NCI-H128 (cell line): ENCODE results near the gene TET3.
"Not testable (repeated sequence)": the region's sequence is repeated elsewhere in the genome, so short reads cannot be mapped to it uniquely, and the experiment has no call there.

Experiments
- DNase-seq: peaks from one replicate; lab custom pipeline; 2025; ENCODE audit not compliant: unreplicated experiment; lab: John Stamatoyannopoulos, UW

Gene TET3

DNA sequence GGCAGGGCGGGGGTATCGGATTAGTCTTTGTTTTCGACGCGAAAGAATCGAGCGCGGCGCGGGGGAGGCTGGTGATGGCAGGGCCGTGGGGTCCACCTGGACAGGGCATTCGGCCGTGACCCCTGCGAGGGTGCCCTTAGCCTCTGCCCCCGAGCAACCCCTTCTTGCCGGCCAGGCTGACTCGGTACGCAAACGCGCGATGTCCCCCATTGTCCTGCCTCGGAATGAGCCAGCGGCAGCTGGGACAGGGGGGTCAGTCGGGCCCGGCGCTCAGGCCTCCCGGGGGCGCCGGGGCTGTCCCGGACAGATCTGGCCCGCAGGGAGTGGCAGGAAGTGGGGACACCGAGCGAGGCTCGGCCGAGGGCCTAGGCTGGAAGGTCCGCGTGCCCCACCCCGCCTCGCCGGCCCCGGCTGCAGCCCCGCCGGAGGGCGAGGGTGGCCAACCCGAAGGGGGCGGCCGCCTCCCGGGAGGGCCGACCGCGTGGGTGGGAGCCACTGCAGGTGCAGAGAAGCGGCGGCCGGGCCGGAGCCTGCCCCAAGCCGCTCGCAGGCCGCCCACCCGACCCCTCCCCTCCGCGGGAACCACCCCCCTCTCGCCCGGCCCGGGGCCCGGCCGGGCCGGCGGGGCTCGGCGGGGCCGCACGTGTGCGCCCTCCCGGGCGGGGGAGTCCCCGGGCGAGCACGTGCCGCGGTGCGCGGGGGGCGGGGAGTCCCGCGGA lies at the start of gene TET3:
TET3 (plus strand) TSS at position 708 of the 719 bp plus-strand sequence. CDS start 1,494 bp downstream, outside the sequence.
- DNase-seq: no peak

DNA sequence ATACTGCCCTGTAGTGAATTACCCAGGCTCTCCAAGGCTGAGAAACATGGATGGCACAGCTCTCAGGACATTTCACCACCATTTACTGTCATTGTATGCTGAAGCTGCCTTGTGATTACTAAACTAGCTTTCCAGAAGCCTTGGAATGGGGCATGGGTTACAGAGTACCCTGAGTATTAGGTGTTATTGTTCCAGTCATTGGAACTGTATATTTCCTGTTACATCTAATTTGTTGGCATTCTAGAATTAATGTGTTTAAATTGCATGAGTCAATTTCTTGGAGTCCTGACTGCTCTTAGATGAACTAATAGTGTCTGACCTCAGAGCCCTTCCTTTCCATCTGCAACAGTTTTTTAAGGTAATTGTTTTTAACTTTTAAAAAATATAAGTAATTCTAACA lies 49.1 kb upstream of the TET3 start:
- DNase-seq: no peak

DNA sequence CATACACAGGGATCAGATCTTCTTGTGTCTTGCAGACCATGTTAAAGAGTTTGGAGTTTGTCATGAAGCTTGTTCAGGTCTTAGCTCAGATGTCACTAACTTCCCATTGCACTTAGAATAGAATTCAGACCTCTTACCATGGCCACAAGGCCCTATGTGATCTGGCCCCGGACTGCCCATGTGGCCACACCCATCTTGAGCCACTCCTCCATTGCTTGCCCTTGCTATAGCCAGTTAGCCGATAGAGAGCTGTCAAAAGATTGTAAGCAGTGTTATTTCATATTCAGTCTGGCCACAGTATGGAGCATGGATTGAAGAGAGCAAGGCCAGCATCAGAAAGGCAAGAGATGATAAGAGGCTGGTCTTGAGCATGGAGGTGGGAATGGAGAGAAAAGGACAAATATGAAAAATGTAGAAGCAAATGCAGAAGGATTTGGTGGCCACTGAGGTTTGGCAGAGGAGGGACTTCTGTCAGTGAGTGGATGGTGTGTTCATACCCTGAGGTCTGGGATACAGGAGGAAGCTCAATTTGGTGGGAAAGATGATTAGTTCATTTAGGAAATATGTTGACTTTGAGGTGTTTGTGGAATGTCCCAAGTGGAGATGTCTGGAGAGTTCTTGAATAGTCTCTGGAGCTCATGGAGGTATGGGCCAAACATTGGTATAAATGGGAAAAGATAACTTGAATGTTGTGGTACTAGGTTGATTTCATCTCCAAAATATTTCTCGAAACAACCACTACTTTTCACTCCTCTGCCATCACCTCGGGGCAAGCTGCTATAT lies 47.4 kb upstream of the TET3 start:
- DNase-seq: no peak

DNA sequence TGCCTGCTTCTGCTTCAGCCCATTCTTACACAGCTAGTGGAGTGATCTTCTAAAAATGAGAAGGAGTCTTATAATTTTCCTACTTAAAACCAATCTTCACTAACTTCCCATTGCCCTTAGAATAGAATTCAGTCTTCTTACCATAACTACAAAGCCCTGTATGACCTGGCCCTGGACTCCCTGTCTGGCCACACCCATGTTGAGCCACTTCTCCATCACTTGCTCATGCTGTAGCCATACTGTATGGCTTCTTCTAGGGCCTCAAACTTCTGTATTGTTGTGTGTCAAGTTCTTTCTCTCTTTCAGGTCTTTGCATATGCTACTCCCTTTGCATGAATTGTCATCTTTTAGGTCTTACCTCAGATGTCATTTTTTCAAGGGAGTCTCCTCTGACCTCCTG lies 46.8 kb upstream of the TET3 start:
- DNase-seq: no peak

DNA sequence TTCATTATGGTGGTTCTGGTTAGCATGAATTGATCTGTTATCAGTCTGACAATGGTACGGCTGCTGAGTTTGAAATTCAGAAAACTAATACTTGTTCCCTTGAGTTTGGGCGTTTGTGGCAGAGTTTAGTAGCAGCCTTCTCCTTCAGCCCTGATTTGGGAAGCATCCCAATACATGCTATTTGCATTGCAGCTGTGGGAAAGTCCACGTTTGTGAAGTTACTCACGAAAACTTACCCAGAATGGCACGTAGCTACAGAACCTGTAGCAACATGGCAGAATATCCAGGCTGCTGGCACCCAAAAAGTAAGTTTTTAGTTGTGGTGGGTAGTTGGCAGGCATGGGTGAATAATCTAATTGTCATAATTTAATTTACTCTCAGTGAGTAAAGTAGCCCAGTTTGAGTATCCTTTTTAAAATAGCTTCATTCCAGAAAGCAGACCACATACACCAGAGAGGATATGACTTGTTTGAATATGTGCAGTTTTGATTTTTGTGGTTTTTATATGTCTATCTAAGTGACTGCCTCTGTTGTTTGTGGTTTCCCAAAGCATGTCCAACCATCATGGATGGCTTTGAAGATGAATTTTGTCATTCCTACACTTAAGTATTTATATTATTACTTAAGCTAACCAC lies 45.9 kb upstream of the TET3 start:
- DNase-seq: no peak

DNA sequence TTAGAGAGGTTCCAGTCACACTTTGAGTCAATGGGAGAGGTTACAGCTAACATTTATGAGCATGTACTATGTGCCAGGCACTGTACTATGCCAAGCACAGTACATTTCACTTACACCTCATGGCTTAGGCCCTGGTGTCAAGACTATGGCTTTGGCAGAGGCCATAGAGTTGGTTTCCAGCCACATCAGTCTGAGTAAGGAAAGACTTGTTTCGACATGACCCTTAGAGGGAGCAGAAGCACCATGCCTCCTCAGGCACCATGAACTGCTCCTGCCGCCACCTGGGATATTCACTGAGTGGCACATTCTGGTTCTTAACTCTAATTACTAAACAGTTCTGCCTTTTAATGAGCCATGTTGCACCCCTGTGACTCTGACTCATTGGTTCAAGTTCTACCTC lies 45.3 kb upstream of the TET3 start:
- DNase-seq: no peak

DNA sequence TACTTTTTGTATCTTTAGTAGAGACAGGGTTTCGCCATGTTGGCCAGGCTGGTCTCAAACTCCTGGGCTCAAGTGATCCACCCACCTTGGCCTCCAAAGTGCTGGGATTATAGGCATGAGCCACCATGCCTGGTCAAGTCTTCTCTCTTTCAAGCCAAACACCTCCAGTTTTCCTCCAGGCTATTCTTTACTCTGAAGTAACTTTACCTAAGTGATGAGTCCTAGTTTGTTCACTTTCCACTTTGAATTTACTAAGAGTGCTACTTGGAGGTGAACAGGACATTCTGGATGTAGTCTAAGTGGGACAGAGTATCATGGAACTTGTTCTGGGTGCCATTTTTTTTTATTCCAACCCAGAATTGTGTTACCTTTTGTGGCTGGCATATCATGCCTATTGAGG lies 44.6 kb upstream of the TET3 start:
- not testable (repeated sequence) for DNase-seq

DNA sequence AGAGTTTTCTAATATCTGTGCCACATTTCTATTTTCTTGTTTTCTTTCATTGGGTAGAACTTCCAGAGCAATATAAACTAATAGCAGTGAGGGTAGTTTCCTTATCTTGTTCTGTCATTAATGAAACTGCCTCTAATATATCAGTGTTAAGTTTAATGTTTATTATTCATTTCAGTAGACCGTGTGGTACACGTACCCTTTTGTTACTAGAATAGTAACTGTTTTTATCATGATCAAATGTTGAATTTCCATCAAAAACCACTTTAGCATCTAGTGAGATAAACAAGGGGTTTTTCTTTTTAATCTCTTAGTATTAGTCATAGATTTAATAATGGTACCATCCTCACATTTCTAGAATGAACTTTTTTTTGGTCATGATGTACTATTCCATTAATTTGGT lies 42.0 kb upstream of the TET3 start:
- DNase-seq: no peak

DNA sequence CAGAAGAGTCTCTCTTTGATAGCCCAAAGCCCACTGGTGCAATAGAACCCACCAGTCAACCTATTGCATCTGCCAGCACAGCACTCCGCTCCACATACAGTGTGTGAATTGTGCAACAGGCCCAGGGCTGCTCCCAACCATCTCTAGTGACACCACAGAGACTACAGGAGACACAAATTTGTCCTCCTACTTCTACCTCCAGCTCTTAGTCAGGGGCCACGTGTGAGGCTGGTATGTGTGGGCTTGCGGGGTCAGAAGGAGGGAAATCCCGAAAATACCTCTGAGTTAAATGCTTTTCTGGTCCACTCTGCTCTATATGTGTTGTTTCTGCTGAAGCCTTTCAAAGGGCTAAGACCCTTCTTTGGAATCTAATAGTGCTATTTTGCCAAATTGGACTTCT lies 40.0 kb upstream of the TET3 start:
- no peak for DNase-seq

DNA sequence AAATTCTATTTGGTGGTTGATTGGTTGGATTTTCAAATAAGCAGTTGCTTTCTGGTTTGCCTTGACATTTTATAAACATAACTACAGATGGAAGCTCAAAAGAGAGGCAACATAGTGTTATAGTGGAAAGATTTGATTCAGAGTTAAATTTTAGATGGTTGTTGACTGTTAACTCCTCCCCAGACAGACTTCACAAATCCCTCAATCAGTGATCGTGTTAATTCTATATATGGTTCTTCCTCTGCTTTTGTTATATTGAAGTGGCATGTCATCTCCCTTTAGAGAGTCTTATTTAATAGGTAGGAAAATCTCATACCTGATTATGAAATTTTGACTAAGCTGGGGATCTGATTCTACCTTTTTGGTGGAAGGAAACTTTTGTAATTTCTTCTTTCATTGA lies 38.5 kb upstream of the TET3 start:
- DNase-seq: no peak

DNA sequence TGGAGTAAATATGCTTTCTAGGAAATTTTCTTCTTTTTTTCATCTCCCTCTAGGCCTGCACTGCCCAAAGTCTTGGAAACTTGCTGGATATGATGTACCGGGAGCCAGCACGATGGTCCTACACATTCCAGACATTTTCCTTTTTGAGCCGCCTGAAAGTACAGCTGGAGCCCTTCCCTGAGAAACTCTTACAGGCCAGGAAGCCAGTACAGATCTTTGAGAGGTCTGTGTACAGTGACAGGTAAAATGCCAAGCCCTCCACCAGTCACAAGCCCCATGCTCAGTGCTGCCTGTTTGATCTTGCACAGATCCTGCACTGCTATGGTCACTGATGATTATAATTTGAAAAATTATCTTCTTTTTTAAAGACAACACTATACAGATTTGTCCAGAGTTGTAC lies 38.0 kb upstream of the TET3 start:
- no peak for DNase-seq

DNA sequence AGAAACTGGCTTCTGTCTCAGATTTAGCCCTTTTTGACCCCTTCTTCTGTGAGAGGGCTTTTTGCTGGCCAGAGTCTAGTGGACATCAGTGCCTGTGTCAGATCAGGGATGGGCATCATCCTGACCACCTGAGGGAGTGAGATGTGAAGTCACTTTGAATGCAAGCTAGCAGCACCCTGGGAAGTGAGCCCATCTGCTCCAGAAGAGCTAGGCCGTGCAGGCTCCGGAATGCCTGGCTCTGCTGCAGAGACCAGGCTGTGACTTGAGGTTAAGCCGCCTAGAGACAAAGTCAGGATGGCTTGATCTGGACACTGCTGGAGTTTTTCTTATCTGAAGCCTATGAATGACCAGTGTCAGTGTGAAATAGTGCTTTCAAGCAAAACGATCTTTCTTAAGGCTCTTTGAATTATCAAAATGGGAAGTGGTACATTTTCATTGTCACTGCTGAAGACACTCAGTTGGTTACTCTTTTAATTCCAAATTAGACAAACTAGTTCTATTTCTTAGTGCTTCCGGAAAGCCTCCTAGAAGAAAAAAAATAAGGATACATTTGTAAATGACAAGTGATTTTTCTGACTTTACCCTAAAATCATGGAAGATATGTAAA lies 37.2 kb upstream of the TET3 start:
- no peak for DNase-seq

DNA sequence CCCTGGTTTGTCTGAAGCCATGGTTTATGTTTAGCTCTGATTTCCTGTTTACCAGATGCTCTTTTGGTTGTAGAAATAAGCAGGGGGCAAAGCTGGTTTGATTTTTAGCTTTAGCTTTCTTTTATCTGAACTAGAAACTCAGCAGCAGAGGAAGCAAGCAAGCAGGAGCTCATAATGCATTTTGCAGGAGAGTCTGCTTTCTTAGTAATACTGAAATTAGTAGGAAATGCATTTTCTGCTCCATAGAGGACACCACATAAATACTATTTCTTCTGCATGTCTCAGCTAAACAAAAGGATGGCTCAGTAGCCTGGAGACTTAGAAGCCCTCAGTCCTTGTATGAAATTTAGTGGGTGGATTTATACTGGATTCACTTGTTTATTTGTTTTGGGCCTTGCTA lies 34.9 kb upstream of the TET3 start:
- DNase-seq: no peak

DNA sequence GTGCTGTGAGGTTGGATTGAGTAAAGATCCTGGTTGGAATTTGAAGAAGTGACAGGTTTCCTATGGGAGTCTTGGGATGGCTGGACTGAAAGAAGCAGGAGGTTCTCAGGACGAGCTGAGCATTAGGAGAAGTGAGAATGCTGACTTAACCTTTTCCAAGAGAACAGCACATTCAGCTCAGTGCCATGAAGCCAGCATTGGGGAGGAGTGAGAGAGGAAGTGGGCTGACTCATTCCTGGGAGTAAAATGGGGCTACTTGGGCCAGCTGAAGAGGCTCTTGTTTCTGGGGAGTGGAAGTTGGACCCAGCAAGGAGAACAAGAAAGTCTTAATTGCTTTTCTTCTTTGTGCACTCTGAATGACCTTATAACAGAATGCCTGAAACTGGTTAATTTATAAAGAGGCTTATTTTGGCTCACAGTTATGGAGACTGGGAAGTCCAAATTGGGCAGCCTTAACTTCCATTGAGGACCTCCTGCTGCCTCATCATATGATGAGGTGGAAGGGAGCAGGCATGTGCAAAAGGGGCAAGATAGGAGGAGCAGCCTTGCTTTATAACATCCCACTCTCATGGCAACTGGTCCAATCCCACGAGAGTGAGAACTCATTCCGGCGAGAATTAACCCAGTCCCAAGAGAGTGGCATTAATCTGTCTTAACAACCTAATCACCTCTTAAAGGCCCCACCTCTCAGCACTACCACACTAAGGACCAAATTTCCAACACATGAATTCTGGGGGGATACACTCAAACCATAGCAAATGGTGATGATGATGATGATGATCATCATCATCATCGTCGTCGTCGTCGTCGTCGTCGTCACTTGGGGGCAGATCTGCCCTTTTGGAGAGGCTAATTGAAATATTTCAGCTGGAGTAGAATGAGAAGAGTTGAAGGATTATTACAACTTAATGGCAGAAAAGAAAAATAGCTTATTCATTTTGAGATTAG lies 31.9 kb upstream of the TET3 start:
- no peak for DNase-seq

DNA sequence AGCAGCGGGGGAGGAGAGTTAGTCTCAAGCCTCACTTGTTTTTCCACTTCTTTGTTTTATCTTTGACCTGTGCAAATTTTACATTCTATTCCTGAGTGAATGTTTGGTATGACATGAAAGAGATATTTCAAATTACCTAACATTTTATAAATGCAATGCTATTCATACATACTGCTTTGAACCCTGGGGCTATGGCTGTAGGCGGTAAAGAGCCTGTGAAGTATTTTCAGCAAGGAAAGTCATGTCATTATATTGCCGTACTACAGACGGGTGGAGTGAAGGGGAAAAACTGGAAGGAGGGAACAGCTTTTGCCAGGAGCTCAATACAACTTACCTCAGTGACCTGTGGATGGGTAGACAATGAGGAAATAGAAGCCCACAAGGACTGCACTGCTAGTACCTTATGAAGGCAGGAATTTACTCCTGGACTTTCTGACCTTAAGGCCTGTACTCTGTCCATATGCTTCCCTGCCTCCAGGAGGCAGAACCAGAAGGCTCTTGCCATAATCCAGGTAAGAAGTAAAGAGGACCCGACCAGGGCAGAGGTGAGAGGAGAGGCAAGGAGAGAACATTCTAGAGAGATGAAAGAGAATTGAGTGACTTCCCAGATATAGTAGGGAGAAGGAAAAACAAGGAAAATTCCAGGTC lies 28.4 kb upstream of the TET3 start:
- DNase-seq: no peak

DNA sequence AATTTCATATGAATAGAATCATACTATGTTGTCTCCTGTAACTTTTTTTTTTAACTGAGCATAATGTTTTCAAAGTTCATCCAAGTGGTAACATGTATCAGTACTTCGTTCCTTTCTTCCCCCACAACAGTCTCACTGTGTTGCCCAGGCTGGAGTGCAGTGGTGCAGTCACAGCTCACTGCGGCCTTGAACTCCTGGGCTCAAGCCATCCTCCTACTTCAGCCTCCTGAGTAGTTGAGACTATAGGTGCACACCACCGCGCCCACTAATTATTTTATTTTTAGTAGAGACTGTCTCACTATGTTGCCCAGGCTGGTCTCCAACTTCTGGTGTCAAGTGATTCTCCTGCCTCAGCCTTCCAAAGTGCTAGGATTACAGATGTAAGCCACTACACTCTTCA lies 23.4 kb upstream of the TET3 start:
- no peak for DNase-seq

DNA sequence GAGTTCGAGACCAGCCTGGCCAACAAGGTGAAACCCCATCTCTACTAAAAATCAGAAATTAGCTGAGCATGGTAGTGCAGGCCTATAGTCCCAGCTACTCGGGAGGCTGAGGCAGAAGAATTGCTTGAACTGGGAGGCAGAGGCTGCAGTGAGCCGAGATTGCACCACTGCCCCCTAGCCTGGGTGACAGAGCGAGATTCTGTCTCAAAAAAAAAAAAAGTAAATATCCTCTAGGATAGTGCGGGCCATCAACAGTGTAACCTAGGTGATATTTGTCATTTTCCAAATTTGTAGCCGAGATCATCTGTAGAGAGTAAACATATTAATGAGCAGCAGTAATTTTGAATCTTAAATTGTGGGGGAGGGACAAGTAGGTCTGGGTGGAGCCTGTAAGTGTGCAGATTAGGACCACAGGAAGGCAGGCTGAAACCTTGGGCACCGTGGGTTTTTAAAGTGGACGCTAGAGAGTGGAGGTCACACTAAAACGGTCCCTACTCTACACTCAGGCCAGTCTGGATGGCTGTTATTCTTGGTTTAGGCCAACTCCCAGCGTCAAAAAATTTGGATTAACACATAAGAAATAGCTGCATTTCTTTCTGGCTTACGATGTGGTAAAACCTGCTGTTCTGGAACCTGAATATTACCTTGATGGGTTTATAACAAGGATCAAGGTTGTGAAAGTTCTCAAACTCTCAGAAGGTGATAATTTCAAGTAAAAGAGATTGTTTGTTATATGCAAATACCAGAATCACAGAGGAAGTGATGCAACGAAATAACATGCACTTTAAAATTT lies 22.7 kb upstream of the TET3 start:
- DNase-seq: no peak

DNA sequence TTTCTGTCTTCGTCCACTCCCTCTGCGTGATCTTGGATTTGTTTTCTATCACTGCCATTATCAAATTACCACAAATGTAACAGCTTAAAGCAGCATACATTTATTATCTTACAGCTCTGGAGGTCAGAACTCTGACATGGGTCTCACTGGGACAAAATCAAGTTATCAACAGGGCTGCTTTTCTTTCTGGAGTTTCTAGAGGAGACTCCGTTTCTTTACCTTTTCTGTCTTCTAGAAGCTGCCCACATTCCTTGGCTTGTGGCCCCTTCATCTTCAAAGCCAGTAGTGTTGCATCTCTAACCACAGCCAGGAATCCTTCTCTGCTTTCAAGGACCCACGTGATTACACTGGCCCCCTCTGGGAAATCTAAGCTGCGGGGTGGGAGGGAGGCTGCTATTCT lies 21.9 kb upstream of the TET3 start:
- no peak for DNase-seq

DNA sequence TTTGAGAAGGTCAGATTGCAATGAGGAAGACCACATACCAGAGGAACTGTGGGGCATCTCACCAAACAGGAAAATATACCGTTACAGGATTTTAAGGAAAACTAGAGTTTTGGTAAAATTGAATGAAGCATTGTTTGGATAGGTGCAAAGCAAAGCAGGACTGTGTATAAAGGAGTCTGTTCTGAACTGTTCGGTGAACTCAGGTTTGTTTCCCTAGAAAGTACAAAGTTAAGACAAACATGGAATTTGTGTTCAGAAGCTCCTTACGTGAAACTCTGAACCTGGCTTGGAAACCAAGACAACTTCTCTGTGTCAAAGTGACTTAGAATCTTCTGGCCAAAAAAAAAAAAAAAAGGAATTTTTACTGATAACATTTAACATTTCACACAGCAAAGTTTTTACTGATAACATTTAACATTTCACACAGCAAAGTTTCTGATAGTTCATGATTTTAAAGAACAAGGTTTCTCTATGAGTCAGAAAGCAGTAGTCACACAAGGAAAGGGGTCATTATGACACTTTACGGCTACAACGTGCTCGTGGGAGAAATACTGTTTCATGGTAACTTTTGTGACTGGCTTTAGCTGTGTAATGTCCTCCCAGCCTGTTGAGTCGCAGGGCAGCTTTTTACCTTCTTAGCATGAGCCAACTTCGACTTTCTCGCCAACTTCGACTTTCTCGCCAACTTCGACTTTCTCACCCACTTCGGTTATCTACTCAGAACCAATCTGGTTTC lies 21.2 kb upstream of the TET3 start:
- no peak for DNase-seq
